PC-3 (cell line): ENCODE results near the gene RAD51D. TPM values are rescaled to one million over a fixed set of nuclear protein-coding genes. Genes with fewer than 3 reads are reported as not detected.

ENCODE experiments used
- ATAC-seq: fragments of 200-7000 bp; cut with Tn5 transposase; 2 replicates; pipeline ENCODE4 v1.9.1; 2020; ENCODE audit warnings: mild to moderate bottlenecking, moderate library complexity
- BruUV-seq: library from RNA; stranded (reverse); fragments of 400-500 nt; replicated peaks from 2 replicates; lab custom pipeline; 2021; lab: Mats Ljungman, UMichigan
- CTCF ChIA-PET: fragments of 300-600 bp; sonication (Branson Sonifier 250); formaldehyde crosslinking; loops from one replicate; lab custom pipeline; 2022; ENCODE audit warnings: antibody characterized with exemption; lab: Charles Lee
- POLR2A ChIA-PET: fragments of 300-600 bp; sonication (Branson Sonifier 250); formaldehyde crosslinking; loops from one replicate; lab custom pipeline; 2022; ENCODE audit warnings: antibody characterized with exemption; ENCODE audit not compliant: unreplicated experiment; lab: Charles Lee
- DNase-seq: peaks from one replicate; pipeline ENCODE4 v3.0.0-alpha.2; 2015
- H2AFZ ChIP-seq: fragments of 300-600 bp; sonication (generic); 2 replicates; pipeline ENCODE4 v1.6.0; 2016; ENCODE audit warnings: antibody characterized with exemption, low read length
- H3F3A ChIP-seq: fragments of 300-600 bp; sonication (generic); one replicate; pipeline ENCODE4 v1.6.0; 2017; ENCODE audit warnings: antibody characterized with exemption, low read length, control low read depth, mild to moderate bottlenecking; ENCODE audit not compliant: unreplicated experiment
- H3K27ac ChIP-seq: fragments of 300-600 bp; sonication (generic); 2 replicates; pipeline ENCODE4 v1.5.1; 2016; ENCODE audit warnings: mild to moderate bottlenecking, low read length
- H3K27me3 ChIP-seq: fragments of 300-600 bp; sonication (generic); 2 replicates; pipeline ENCODE4 v1.6.1; 2016; ENCODE audit warnings: low read length, mixed read lengths
- H3K36me3 ChIP-seq: fragments of 300-600 bp; sonication (generic); 2 replicates; pipeline ENCODE4 v1.6.1; 2016; ENCODE audit warnings: low read depth, mixed run types, low read length, mixed read lengths
- H3K4me1 ChIP-seq: fragments of 300-600 bp; sonication (generic); 2 replicates; pipeline ENCODE4 v1.5.1; 2016; ENCODE audit warnings: low read length; ENCODE audit not compliant: insufficient read depth
- H3K4me2 ChIP-seq: fragments of 300-600 bp; sonication (generic); 2 replicates; pipeline ENCODE4 v1.6.0; 2016; ENCODE audit warnings: low read length
- H3K4me3 ChIP-seq: fragments of 300-600 bp; sonication (generic); 2 replicates; pipeline ENCODE4 v1.5.1; 2016; ENCODE audit warnings: mild to moderate bottlenecking, low read length, mixed read lengths
- H3K79me2 ChIP-seq: fragments of 300-600 bp; sonication (generic); 2 replicates; pipeline ENCODE4 v1.6.1; 2017; ENCODE audit warnings: low read length, mixed read lengths
- H3K9ac ChIP-seq: fragments of 300-600 bp; sonication (generic); 2 replicates; pipeline ENCODE4 v1.6.0; 2016; ENCODE audit warnings: mild to moderate bottlenecking, low read length
- H3K9me2 ChIP-seq: fragments of 300-600 bp; sonication (generic); replicated peaks from 2 replicates; pipeline ENCODE4 v1.6.1; 2016; ENCODE audit warnings: mixed run types, low read length, mixed read lengths
- H3K9me3 ChIP-seq: fragments of 300-600 bp; sonication (generic); 2 replicates; pipeline ENCODE4 v1.6.1; 2016; ENCODE audit warnings: low read length, mixed read lengths
- H4K20me1 ChIP-seq: fragments of 300-600 bp; sonication (generic); 2 replicates; pipeline ENCODE4 v1.6.1; 2016; ENCODE audit warnings: low read length, mixed read lengths
- EZH2 ChIP-seq: fragments of 300-600 bp; sonication (generic); IDR thresholded peaks from one replicate; pipeline ENCODE4 v1.6.1; 2017; ENCODE audit warnings: antibody characterized with exemption, mild to moderate bottlenecking, low read length; ENCODE audit not compliant: unreplicated experiment
- EZH2phosphoT487 ChIP-seq: fragments of 300-600 bp; sonication (generic); IDR thresholded peaks from 2 replicates; pipeline ENCODE4 v1.6.1; 2018; ENCODE audit warnings: mild to moderate bottlenecking, antibody characterized with exemption, low read length, borderline replicate concordance
- intact Hi-C: fragments of 100-400 bp; cut with micrococcal nuclease; formaldehyde crosslinking; loops from 2 replicates; pipeline ENCODE4 v1.9.0; 2023
- total RNA-seq: library from RNA; depleted of rRNA; stranded (reverse); fragments of >200 nt; gene quantifications from 2 replicates; pipeline ENCODE4 v1.2.3, GENCODE V29; 2014
- TF ChIP-seq, protein P1 (sequence below): fragments of 300-600 bp; sonication (generic); conservative IDR thresholded peaks from 2 replicates; pipeline ENCODE4 v1.5.1; 2017; ENCODE audit warnings: antibody characterized with exemption, low read depth, mild to moderate bottlenecking, low read length

Gene RAD51D
- total RNA-seq, 1 experiment from 2014 or later, result 10.7 TPM

DNA sequence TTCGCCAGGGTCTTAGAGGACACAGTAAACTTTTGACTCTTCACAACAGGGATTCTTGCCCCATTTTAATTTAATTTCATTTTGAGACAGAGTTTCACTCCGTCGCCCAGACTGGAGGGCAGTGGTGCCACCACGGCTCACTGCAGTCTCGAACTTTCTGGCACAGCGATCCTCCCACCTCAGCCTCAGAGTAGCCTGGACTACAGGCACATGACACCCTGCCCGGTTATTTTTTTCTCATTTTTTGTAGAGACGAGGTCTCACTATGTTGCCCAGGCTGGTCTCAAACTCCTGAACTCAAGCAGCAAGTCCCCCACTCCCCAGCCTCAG is 22.8 kb upstream of the RAD51D start:
- BruUV-seq, result no TSS peak
- ATAC-seq (peak; percentile 9; the same call in 1 of the 2 replicates), DNase-seq (no peak)
- H3K4me2 ChIP-seq, result peak overlapping the region; percentile 92; the same call in 1 of the 2 replicates
- no peaks in the 10 kb centered on the region; the same call in 1 of the 2 replicates for H3K4me1 ChIP-seq
- peak overlapping the region; percentile 100; the same call in 1 of the 2 replicates for H3K4me3 ChIP-seq
- H3K9me3 ChIP-seq, result no peaks in the 10 kb centered on the region
- H3K79me2 ChIP-seq, result peaks cover 27% of the 10 kb centered on the region
- CTCF ChIA-PET, result no interaction called here
- no peaks in the 10 kb centered on the region for H3K27me3 ChIP-seq
- peak overlapping the region; percentile 96; the same call in 1 of the 2 replicates for H3K9ac ChIP-seq
- POLR2A ChIA-PET, result no interaction called here
- H3K36me3 ChIP-seq, result peaks cover 18% of the 10 kb centered on the region
- H3K27ac ChIP-seq, result no peak overlapping the region
- H4K20me1 ChIP-seq, result 0 out of 2 replicates have a peak, but pooled peaks cover 5% of the 10 kb centered on the region
- H3K9me2 ChIP-seq, result no peaks in the 10 kb centered on the region
- intact Hi-C loops, result no loop called here
- H3F3A ChIP-seq, result no peaks in the 10 kb centered on the region
- no peak for TF ChIP-seq EZH2
- no peak for TF ChIP-seq EZH2phosphoT487
- TF ChIP-seq, protein P1, sequence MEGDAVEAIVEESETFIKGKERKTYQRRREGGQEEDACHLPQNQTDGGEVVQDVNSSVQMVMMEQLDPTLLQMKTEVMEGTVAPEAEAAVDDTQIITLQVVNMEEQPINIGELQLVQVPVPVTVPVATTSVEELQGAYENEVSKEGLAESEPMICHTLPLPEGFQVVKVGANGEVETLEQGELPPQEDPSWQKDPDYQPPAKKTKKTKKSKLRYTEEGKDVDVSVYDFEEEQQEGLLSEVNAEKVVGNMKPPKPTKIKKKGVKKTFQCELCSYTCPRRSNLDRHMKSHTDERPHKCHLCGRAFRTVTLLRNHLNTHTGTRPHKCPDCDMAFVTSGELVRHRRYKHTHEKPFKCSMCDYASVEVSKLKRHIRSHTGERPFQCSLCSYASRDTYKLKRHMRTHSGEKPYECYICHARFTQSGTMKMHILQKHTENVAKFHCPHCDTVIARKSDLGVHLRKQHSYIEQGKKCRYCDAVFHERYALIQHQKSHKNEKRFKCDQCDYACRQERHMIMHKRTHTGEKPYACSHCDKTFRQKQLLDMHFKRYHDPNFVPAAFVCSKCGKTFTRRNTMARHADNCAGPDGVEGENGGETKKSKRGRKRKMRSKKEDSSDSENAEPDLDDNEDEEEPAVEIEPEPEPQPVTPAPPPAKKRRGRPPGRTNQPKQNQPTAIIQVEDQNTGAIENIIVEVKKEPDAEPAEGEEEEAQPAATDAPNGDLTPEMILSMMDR, result no peak
- H2AFZ ChIP-seq, result peak overlapping the region; percentile 86; the same call in 1 of the 2 replicates

DNA sequence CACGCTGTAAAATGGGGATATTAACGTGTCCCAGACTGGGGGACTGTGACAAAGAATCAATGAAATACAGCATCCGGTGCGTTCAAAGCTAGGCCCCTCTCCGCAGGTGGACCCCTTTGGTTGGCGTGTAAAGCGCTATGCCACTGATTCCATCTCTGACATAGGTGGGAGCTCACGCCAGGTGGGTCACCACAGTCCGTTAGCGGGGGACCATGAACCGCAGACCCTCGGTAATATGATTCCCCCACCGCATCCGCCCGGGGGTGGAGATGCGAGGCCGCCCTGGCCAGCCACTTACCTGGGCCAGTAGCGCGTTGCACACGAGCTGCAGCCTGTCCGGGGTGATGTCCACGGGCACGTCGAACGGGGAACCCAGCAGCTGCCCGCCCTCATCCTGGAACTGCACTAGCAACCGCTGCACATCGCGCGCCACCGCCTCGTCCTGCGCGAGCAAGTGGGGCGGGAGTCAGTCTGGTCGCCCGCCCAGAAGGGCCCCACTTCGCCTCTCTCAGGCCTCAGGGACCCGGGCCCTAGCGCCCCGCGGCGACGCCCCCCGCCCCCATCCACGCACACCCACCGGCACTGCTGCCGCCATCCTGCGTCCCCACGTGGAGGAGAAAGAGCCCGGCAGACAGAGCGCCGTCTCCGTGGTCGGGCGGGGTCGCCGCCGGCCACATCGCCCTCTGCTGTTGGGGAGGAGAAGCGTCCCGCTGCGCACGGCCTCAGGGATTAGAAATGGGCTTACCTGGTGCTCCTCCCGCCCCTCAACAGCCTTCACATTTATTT is 22.2 kb upstream of the RAD51D start, which contains the start of gene NLE1:
Gene NLE1 (minus strand): TSS at position 623 of the 786 bp plus-strand sequence. CDS start 28 bp downstream, at position 595.
- H3K36me3 ChIP-seq, result peaks cover 18% of the 10 kb centered on the region
- H3K27ac ChIP-seq, result 0 out of 2 replicates have a peak within 1 kb of the TSS, but pooled peaks have one; percentile 5
- ATAC-seq (peak; percentile 88), DNase-seq (peak; percentile 70)
- H3K79me2 ChIP-seq, result peaks cover 27% of the 10 kb centered on the region
- H2AFZ ChIP-seq, result peak within 1 kb of the TSS; percentile 86
- 0 out of 2 replicates have a peak, but pooled peaks cover 5% of the 10 kb centered on the region for H4K20me1 ChIP-seq
- H3K9ac ChIP-seq, result peak within 1 kb of the TSS; percentile 96
- TF ChIP-seq EZH2, result no peak
- TF ChIP-seq, protein P1, result peak; percentile 69
- no peak for TF ChIP-seq EZH2phosphoT487
- CTCF ChIA-PET, result no interaction called here
- H3K4me1 ChIP-seq, result no peaks in the 10 kb centered on the region; the same call in 1 of the 2 replicates
- intact Hi-C loops, result no loop called here
- peak within 1 kb of the TSS; percentile 92 for H3K4me2 ChIP-seq
- H3K4me3 ChIP-seq, result peak within 1 kb of the TSS; percentile 100
- H3K9me3 ChIP-seq, result no peaks in the 10 kb centered on the region
- POLR2A ChIA-PET, result no interaction called here
- no peaks in the 10 kb centered on the region for H3F3A ChIP-seq
- H3K27me3 ChIP-seq, result no peaks in the 10 kb centered on the region
- BruUV-seq, result TSS peak; percentile 70
- no peaks in the 10 kb centered on the region for H3K9me2 ChIP-seq
